Measurements from ENCODE around the gene HNRNPLL. TPM values are rescaled to one million over a fixed set of nuclear protein-coding genes. Genes with fewer than 3 reads are reported as not detected.
A peak's percentile ranks its signal among the peaks of the same experiment; 100 is the strongest.
"Not testable (repeated sequence)": the region's sequence is repeated elsewhere in the genome, so short reads cannot be mapped to it uniquely, and the experiment has no call there.

The HNRNPLL gene
- total RNA-seq: 119 and 122 TPM in 2 replicates
- long read RNA-seq, full-length matches to known transcripts: 10 of 37 reads
- long read RNA-seq, partial matches to known transcripts: 20 of 37 reads
- long read RNA-seq, other reads (novel, unspliced or antisense): 7 of 37 reads

DNA sequence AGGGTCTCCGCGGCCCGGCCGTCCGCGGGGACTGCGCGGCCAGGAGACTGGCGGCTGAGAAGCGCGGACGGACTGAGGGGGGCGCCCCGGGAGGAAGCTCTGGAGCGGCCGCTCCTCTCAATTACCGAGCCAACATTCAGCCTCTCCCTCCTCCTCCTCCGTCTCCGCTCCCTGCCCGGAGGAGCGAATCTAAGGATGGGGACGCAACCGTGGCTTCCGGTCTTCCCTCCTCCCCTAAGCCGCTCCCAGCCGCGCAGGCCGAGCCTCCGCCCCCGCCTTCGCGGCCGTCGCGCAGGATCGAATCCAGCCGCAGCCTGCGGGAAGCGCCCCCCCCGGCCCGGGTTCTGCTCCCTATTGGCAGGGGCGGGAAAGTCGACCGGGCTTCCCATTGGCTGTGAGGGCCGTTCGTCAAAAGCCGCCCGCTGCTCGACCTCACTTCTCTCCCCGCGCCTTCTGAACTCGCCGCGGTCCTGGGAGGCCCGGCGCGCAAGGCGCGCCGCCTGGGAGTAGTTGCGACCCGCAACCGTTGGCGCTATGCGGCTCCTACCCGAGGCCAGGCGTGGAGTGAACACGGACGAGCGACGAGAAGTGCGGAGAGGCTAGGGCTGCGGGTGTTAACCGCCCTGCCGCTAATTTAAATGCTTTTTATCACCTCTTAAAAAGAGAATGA lies at the start of gene HNRNPLL:
HNRNPLL (minus strand) TSS at position 197 of the 670 bp plus-strand sequence. CDS start 302 bp downstream, outside the sequence.
- peak; percentile 99 for DNase-seq (ENCODE audit: low spot score, unreplicated experiment)
- TF ChIP-seq, protein P1, sequence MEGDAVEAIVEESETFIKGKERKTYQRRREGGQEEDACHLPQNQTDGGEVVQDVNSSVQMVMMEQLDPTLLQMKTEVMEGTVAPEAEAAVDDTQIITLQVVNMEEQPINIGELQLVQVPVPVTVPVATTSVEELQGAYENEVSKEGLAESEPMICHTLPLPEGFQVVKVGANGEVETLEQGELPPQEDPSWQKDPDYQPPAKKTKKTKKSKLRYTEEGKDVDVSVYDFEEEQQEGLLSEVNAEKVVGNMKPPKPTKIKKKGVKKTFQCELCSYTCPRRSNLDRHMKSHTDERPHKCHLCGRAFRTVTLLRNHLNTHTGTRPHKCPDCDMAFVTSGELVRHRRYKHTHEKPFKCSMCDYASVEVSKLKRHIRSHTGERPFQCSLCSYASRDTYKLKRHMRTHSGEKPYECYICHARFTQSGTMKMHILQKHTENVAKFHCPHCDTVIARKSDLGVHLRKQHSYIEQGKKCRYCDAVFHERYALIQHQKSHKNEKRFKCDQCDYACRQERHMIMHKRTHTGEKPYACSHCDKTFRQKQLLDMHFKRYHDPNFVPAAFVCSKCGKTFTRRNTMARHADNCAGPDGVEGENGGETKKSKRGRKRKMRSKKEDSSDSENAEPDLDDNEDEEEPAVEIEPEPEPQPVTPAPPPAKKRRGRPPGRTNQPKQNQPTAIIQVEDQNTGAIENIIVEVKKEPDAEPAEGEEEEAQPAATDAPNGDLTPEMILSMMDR (IDR thresholded peaks at IDR 0.05; ENCODE audit: unreplicated experiment): no peak
- H3K4me3 Mint-ChIP-seq (ENCODE audit: low read depth): peak within 1 kb of the TSS; percentile 93
- H3K4me1 Mint-ChIP-seq (ENCODE audit: low read depth): peaks cover 38% of the 10 kb centered on the region
- H3K27ac Mint-ChIP-seq: peak within 1 kb of the TSS; percentile 97
- H3K9me3 Mint-ChIP-seq (ENCODE audit: low read depth): no peaks in the 10 kb centered on the region
- no peaks in the 10 kb centered on the region for H3K27me3 Mint-ChIP-seq
- H3K36me3 Mint-ChIP-seq (ENCODE audit: insufficient read depth): no peaks in the 10 kb centered on the region

DNA sequence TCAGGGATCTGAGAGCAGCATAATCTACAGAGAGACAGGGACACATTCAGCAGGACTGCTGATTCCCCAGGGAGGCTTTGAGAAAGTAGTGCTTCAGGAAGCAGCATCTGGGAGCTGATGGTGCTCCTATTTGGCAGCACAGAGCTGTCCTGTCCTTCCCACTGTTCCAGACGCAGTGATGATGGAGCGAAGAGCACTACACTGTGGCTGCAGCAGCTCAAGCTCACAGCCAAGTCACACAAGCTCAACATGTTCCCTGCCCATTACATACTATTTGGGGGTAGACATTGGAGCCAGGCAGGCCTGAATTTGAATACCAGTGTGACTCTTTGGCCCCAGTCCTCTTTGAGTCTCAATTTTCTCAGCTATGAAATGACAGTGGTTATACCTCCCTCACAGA lies 48.0 kb upstream of the HNRNPLL start:
- Mint-ChIP-seq H3K27me3 (no peaks in the 10 kb centered on the region), H3K4me1 (ENCODE audit: low read depth) (peaks cover 24% of the 10 kb centered on the region), H3K9me3 (ENCODE audit: low read depth) (no peaks in the 10 kb centered on the region), H3K36me3 (ENCODE audit: insufficient read depth) (no peaks in the 10 kb centered on the region), H3K27ac (no peak overlapping the region), H3K4me3 (ENCODE audit: low read depth) (no peak overlapping the region)
- TF ChIP-seq, protein P1 (IDR thresholded peaks at IDR 0.05; ENCODE audit: unreplicated experiment): no peak
- no peak for DNase-seq (ENCODE audit: low spot score, unreplicated experiment)

DNA sequence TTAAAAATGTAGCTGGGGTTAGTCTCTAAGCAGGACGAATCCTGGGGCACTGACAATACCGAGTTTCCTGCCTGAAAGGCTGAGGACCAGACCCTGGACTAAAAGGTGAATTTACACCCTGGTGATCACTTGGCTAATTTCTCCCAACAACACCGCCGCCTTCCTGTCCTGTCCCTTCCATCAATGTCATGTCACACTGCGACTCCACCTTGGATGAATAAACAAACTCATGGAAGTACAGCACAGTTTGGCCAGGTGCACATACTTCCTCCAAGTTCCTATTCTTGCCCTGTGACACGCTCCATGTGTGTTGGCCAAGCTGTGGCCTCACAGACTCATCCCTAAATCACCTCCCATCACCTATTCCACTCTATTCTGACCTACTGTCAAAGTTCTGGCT lies 47.3 kb upstream of the HNRNPLL start:
- Mint-ChIP-seq H3K9me3 (ENCODE audit: low read depth) (no peaks in the 10 kb centered on the region), H3K36me3 (ENCODE audit: insufficient read depth) (no peaks in the 10 kb centered on the region), H3K4me1 (ENCODE audit: low read depth) (peaks cover 20% of the 10 kb centered on the region), H3K27ac (no peak overlapping the region), H3K4me3 (ENCODE audit: low read depth) (no peak overlapping the region), H3K27me3 (no peaks in the 10 kb centered on the region)
- DNase-seq (ENCODE audit: low spot score, unreplicated experiment): no peak
- TF ChIP-seq, protein P1 (IDR thresholded peaks at IDR 0.05; ENCODE audit: unreplicated experiment): no peak

DNA sequence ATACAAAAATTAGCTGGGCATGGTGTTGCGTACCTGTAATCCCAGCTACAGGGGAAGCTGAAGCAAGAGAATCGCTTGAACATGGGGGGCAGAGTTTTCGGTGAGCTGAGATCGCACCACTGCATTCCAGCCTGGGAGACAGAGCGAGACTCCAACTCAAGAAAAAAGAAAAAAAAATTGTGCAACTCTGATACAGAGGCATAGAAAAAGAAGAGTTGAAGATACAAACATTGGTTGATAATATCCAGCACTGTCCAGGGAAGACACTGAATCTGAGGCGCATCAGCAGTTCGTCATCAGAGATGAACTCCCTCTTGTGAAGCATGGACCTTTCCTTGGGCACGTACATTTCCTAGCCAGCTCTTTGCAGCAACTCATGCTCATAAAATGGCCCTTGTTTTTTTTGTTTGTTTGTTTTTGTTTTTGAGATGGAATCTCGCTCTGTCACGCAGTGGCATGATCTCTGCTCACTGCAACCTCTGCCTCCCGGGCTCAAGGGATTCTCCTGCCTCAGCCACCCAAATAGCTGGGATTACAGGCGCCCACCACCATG lies 46.5 kb upstream of the HNRNPLL start:
- Mint-ChIP-seq H3K4me3 (ENCODE audit: low read depth) (no peak overlapping the region), H3K27ac (no peak overlapping the region), H3K36me3 (ENCODE audit: insufficient read depth) (no peaks in the 10 kb centered on the region), H3K9me3 (ENCODE audit: low read depth) (no peaks in the 10 kb centered on the region), H3K27me3 (no peaks in the 10 kb centered on the region), H3K4me1 (ENCODE audit: low read depth) (peaks cover 13% of the 10 kb centered on the region)
- DNase-seq (ENCODE audit: low spot score, unreplicated experiment): no peak
- TF ChIP-seq, protein P1 (IDR thresholded peaks at IDR 0.05; ENCODE audit: unreplicated experiment): no peak

DNA sequence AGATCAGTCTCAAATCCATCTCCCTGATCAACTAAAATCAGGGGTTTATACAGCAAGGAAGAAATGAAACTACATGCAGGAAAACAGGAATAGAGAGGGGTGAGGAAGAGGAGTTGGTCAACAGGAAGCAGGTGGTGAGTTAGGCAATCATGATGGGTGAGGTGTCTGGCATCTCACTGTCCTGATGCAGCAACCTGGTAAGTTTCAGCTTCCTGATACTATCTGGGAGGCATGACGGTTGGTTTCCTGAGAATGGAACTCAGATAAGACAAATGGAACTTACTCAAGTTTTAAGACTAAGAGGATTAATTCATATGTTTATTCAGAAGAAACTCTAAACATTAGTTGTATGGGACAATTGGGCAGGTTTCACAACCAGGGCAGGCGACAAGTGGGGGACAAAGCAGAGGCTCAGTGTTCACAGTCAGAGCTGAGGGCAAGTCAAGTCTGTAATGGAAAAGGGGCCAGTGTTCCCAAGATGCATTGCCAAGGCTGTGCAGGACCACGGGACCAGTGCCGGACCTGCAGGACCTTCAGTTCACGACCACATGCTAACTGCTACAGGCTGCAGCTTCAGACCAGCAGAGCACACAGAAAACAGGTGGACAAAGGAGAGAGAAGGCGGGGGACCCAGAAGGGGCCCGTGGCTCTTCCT lies 45.5 kb upstream of the HNRNPLL start:
- H3K27me3 Mint-ChIP-seq: no peaks in the 10 kb centered on the region
- DNase-seq (ENCODE audit: low spot score, unreplicated experiment): no peak
- H3K4me1 Mint-ChIP-seq (ENCODE audit: low read depth): peaks cover 8% of the 10 kb centered on the region
- TF ChIP-seq, protein P1 (IDR thresholded peaks at IDR 0.05; ENCODE audit: unreplicated experiment): no peak
- peaks cover 4% of the 10 kb centered on the region for H3K9me3 Mint-ChIP-seq (ENCODE audit: low read depth)
- H3K36me3 Mint-ChIP-seq (ENCODE audit: insufficient read depth): peaks cover 3% of the 10 kb centered on the region
- H3K27ac Mint-ChIP-seq: no peak overlapping the region
- H3K4me3 Mint-ChIP-seq (ENCODE audit: low read depth): no peak overlapping the region

DNA sequence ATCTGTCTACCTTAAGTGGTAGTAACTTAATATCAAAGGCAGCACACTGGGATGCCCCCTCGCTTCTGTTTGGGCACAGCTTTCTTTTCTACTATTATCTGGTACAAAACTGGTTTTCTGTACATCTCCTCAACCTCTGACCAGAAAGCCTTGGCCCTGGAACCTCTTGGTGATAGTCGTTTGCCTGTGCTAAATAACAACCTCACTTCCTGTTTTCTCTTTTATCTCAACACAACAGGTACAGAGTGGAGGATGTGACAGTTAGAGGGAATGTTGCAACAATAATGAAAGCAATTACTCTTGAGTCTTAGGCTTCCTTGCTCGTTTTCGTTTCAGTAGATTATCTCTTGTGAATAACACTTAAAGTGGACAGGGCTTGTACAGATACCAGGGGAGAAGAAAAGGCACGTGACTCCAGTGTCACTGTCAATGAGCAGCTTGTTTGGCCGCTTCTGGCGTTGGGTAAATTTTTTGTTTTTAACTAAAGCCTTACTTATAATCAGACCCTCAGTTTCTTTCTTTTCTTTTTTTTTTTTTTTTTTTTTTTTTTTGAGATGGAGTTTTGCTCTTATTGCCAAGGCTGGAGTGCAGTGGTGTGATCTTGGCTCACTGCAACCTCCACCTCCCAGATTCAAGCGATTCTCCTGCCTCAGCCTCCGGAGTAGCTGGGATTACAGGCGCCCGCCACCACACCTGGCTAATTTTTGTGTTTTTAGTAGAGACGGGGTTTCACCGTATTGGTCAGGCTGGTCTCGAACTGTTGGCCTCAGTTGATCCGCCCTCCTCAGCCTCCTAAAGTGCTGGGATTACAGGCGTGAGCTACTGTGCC lies 41.2 kb upstream of the HNRNPLL start:
- DNase-seq (ENCODE audit: low spot score, unreplicated experiment); H3K27me3 Mint-ChIP-seq; H3K4me1 Mint-ChIP-seq (ENCODE audit: low read depth); H3K36me3 Mint-ChIP-seq (ENCODE audit: insufficient read depth); H3K4me3 Mint-ChIP-seq (ENCODE audit: low read depth); H3K9me3 Mint-ChIP-seq (ENCODE audit: low read depth); H3K27ac Mint-ChIP-seq: not testable (repeated sequence)

All from progenitor cell of endocrine pancreas (in vitro differentiated cells).